Transverse colon (tissue), 4 donors: ENCODE results near the gene RING1.

ENCODE experiments used
- CTCF ChIP-seq, 5 experiments: fragments of 200-600 bp in 3 of 5; fragments of 450-650 bp in 2 of 5; sonication (generic) in 3 of 5; IDR thresholded peaks; 1 replicate in 2 of 5; 2 replicates in 3 of 5; pipeline ENCODE4 v1.5.1; 2016 to 2017; ENCODE audit warnings: antibody characterized with exemption in 5 of 5, inconsistent platforms in 3 of 5, mild to moderate bottlenecking in 2 of 5, moderate library complexity in 1 of 5
- POLR2A ChIP-seq: fragments of 450-650 bp; IDR thresholded peaks from one replicate; pipeline ENCODE4 v1.6.1; 2016; ENCODE audit warnings: antibody characterized with exemption, mild to moderate bottlenecking, moderate library complexity
- POLR2AphosphoS5 ChIP-seq, 3 donors: sonication (generic); formaldehyde crosslinking; IDR thresholded peaks; one replicate each; pipeline ENCODE4 v1.6.1; 2016; ENCODE audit warnings: antibody characterized with exemption in 3 of 3

GRCh38 chr6:33198159-33198852, 10.0 kb upstream of the RING1 start:
- TF ChIP-seq CTCF (IDR thresholded peaks at IDR 0.05) (no peak), POLR2AphosphoS5 (IDR thresholded peaks at IDR 0.05) (no peak), POLR2A (no peak)
